Measurements from ENCODE around the gene PLEKHM1. TPM values are rescaled to one million over a fixed set of nuclear protein-coding genes. Genes with fewer than 3 reads are reported as not detected.
"Not testable (repeated sequence)": the region's sequence is repeated elsewhere in the genome, so short reads cannot be mapped to it uniquely, and the experiment has no call there.

The PLEKHM1 gene
- total RNA-seq, result 14.2 TPM
- polyA plus RNA-seq, result 21.8 TPM

- peak within 1 kb of the TSS; percentile 60 for H3K4me3 ChIP-seq (ENCODE audit: low read depth, low read length)
- H3K36me3 ChIP-seq (ENCODE audit: insufficient read depth); DNase-seq (ENCODE audit: extremely low spot score); H3K4me1 ChIP-seq (ENCODE audit: insufficient read depth): not testable (repeated sequence)
- under 1% methylated on average over 55 of the region's 59 CpGs for WGBS
- peak within 1 kb of the TSS; percentile 87 for H3K27ac ChIP-seq (ENCODE audit: low read depth)
Observed at GRCh38 chr17:45490615-45491433, at the start of gene PLEKHM1. Gene PLEKHM1, minus strand, starts transcription at chr17:45490721. Its CDS starts 8,237 bp downstream, at chr17:45482484.

GRCh38 chr17:45538168-45538567 lies 47.6 kb upstream of the PLEKHM1 start:
- WGBS, result 95% methylated on average over 6 of the region's 7 CpGs
- not testable (repeated sequence) for DNase-seq (ENCODE audit: extremely low spot score)

GRCh38 chr17:45506072-45506471 lies 15.6 kb upstream of the PLEKHM1 start:
- not testable (repeated sequence) for H3K36me3 ChIP-seq (ENCODE audit: insufficient read depth); H3K27ac ChIP-seq (ENCODE audit: low read depth); H3K4me3 ChIP-seq (ENCODE audit: low read depth, low read length); DNase-seq (ENCODE audit: extremely low spot score); H3K4me1 ChIP-seq (ENCODE audit: insufficient read depth)
- 70% methylated on average over 3 of the region's 3 CpGs for WGBS

More at GRCh38 chr17:45538168-45538567, 47.6 kb upstream of the PLEKHM1 start:
- not testable (repeated sequence) for H3K4me3 ChIP-seq (ENCODE audit: low read depth, low read length); H3K27ac ChIP-seq (ENCODE audit: low read depth); H3K4me1 ChIP-seq (ENCODE audit: insufficient read depth); H3K36me3 ChIP-seq (ENCODE audit: insufficient read depth)

GRCh38 chr17:45505183-45505582 lies 14.7 kb upstream of the PLEKHM1 start:
- not testable (repeated sequence) for H3K27ac ChIP-seq (ENCODE audit: low read depth); DNase-seq (ENCODE audit: extremely low spot score); H3K36me3 ChIP-seq (ENCODE audit: insufficient read depth); H3K4me3 ChIP-seq (ENCODE audit: low read depth, low read length); H3K4me1 ChIP-seq (ENCODE audit: insufficient read depth)
- 80% methylated on average over 3 of the region's 3 CpGs for WGBS

GRCh38 chr17:45501092-45501707 lies 10.7 kb upstream of the PLEKHM1 start:
- H3K27ac ChIP-seq (ENCODE audit: low read depth); DNase-seq (ENCODE audit: extremely low spot score); H3K4me3 ChIP-seq (ENCODE audit: low read depth, low read length); H3K4me1 ChIP-seq (ENCODE audit: insufficient read depth); H3K36me3 ChIP-seq (ENCODE audit: insufficient read depth): not testable (repeated sequence)
- 15% methylated on average over 30 of the region's 33 CpGs for WGBS

GRCh38 chr17:45500478-45500877 lies 10.0 kb upstream of the PLEKHM1 start:
- not testable (repeated sequence) for H3K4me3 ChIP-seq (ENCODE audit: low read depth, low read length); DNase-seq (ENCODE audit: extremely low spot score); H3K4me1 ChIP-seq (ENCODE audit: insufficient read depth); H3K27ac ChIP-seq (ENCODE audit: low read depth); H3K36me3 ChIP-seq (ENCODE audit: insufficient read depth)
- WGBS, result 75% methylated on average over 1 of the region's 2 CpGs

- not testable (repeated sequence) for H3K27ac ChIP-seq (ENCODE audit: low read depth); H3K4me3 ChIP-seq (ENCODE audit: low read depth, low read length); H3K4me1 ChIP-seq (ENCODE audit: insufficient read depth); DNase-seq (ENCODE audit: extremely low spot score); H3K36me3 ChIP-seq (ENCODE audit: insufficient read depth)
- 91% methylated on average over 3 of the region's 3 CpGs for WGBS
Observed at GRCh38 chr17:45499208-45499607, 8.7 kb upstream of the PLEKHM1 start.

- not testable (repeated sequence) for H3K27ac ChIP-seq (ENCODE audit: low read depth); H3K36me3 ChIP-seq (ENCODE audit: insufficient read depth); H3K4me1 ChIP-seq (ENCODE audit: insufficient read depth); DNase-seq (ENCODE audit: extremely low spot score); H3K4me3 ChIP-seq (ENCODE audit: low read depth, low read length)
- 83% methylated on average over 5 of the region's 6 CpGs for WGBS
Observed at GRCh38 chr17:45498377-45498776, 7.9 kb upstream of the PLEKHM1 start.

GRCh38 chr17:45497449-45497848 lies 6.9 kb upstream of the PLEKHM1 start:
- DNase-seq (ENCODE audit: extremely low spot score); H3K4me3 ChIP-seq (ENCODE audit: low read depth, low read length); H3K4me1 ChIP-seq (ENCODE audit: insufficient read depth); H3K27ac ChIP-seq (ENCODE audit: low read depth); H3K36me3 ChIP-seq (ENCODE audit: insufficient read depth): not testable (repeated sequence)
- 90% methylated on average over 8 of the region's 8 CpGs for WGBS

- H3K4me3 ChIP-seq (ENCODE audit: low read depth, low read length); H3K36me3 ChIP-seq (ENCODE audit: insufficient read depth); H3K4me1 ChIP-seq (ENCODE audit: insufficient read depth); H3K27ac ChIP-seq (ENCODE audit: low read depth); DNase-seq (ENCODE audit: extremely low spot score): not testable (repeated sequence)
- WGBS, result 99% methylated on average over 3 of the region's 3 CpGs
Observed at GRCh38 chr17:45496507-45496906, 6.0 kb upstream of the PLEKHM1 start.

- DNase-seq (ENCODE audit: extremely low spot score); H3K4me1 ChIP-seq (ENCODE audit: insufficient read depth); H3K27ac ChIP-seq (ENCODE audit: low read depth); H3K36me3 ChIP-seq (ENCODE audit: insufficient read depth); H3K4me3 ChIP-seq (ENCODE audit: low read depth, low read length): not testable (repeated sequence)
- WGBS, result 74% methylated on average over 5 of the region's 5 CpGs
Observed at GRCh38 chr17:45494556-45494955, 4.0 kb upstream of the PLEKHM1 start.

GRCh38 chr17:45492156-45492555 lies 1.6 kb upstream of the PLEKHM1 start:
- not testable (repeated sequence) for H3K36me3 ChIP-seq (ENCODE audit: insufficient read depth); DNase-seq (ENCODE audit: extremely low spot score); H3K27ac ChIP-seq (ENCODE audit: low read depth); H3K4me1 ChIP-seq (ENCODE audit: insufficient read depth); H3K4me3 ChIP-seq (ENCODE audit: low read depth, low read length)
- WGBS, result 90% methylated on average over 4 of the region's 4 CpGs

- Histone ChIP-seq H3K27ac (ENCODE audit: low read depth) (peak overlapping the region; percentile 87), H3K4me3 (ENCODE audit: low read depth, low read length) (peak overlapping the region; percentile 60)
- DNase-seq (ENCODE audit: extremely low spot score); H3K36me3 ChIP-seq (ENCODE audit: insufficient read depth); H3K4me1 ChIP-seq (ENCODE audit: insufficient read depth): not testable (repeated sequence)
- WGBS, result 1% methylated on average over 26 of the region's 30 CpGs
Observed at GRCh38 chr17:45490198-45490597, 323 bp downstream of the PLEKHM1 start.

GRCh38 chr17:45487704-45488103 lies 2.8 kb downstream of the PLEKHM1 start:
- WGBS, result 28% methylated on average over 2 of the region's 2 CpGs
- H3K4me1 ChIP-seq (ENCODE audit: insufficient read depth); H3K4me3 ChIP-seq (ENCODE audit: low read depth, low read length); DNase-seq (ENCODE audit: extremely low spot score); H3K27ac ChIP-seq (ENCODE audit: low read depth); H3K36me3 ChIP-seq (ENCODE audit: insufficient read depth): not testable (repeated sequence)

Measured in urinary bladder (tissue), 4 donors.